MCF 10A (cell line): ENCODE measurements around the gene A2M. TPM values are rescaled to one million over a fixed set of nuclear protein-coding genes. Genes with fewer than 3 reads are reported as not detected.

Experiments
- BruUV-seq: library from RNA; stranded (reverse); fragments of 400-500 nt; replicated peaks from 2 replicates; lab custom pipeline; 2021; lab: Mats Ljungman, UMichigan
- CTCF ChIA-PET: fragments of 300-600 bp; sonication (Branson Sonifier 250); formaldehyde crosslinking; extraction: SDS; loops from one replicate; lab custom pipeline; 2021; ENCODE audit warnings: antibody characterized with exemption, inconsistent platforms; lab: Yijun Ruan, JAX
- POLR2A ChIA-PET: fragments of 300-600, 350-650 bp; sonication (Branson Sonifier 250); formaldehyde crosslinking; extraction: SDS; loops from one replicate; lab custom pipeline; 2020; ENCODE audit warnings: antibody characterized with exemption, inconsistent platforms; lab: Yijun Ruan, JAX
- DNase-seq: peaks from one replicate; pipeline ENCODE4 v3.0.0-alpha.2; 2018; ENCODE audit not compliant: unreplicated experiment
- H3K27ac Mint-ChIP-seq: one replicate; pipeline ENCODE4 v1.8.0; 2022; ENCODE audit warnings: mild to moderate bottlenecking, low read depth, mixed read lengths; ENCODE audit not compliant: unreplicated experiment
- H3K27me3 Mint-ChIP-seq: one replicate; pipeline ENCODE4 v1.8.0; 2022; ENCODE audit warnings: mixed read lengths; ENCODE audit not compliant: insufficient read depth, unreplicated experiment
- H3K36me3 Mint-ChIP-seq: one replicate; pipeline ENCODE4 v1.8.0; 2022; ENCODE audit warnings: mild to moderate bottlenecking, moderate library complexity, mixed read lengths; ENCODE audit not compliant: insufficient read depth, unreplicated experiment
- H3K4me1 Mint-ChIP-seq: one replicate; pipeline ENCODE4 v1.8.0; 2022; ENCODE audit warnings: mixed read lengths; ENCODE audit not compliant: insufficient read depth, unreplicated experiment
- H3K4me3 Mint-ChIP-seq: one replicate; pipeline ENCODE4 v1.8.0; 2022; ENCODE audit warnings: mild to moderate bottlenecking, moderate library complexity, mixed read lengths; ENCODE audit not compliant: unreplicated experiment
- H3K9me3 Mint-ChIP-seq: one replicate; pipeline ENCODE4 v1.8.0; 2022; ENCODE audit warnings: mixed read lengths; ENCODE audit not compliant: unreplicated experiment
- intact Hi-C: fragments of 100-400 bp; cut with micrococcal nuclease; formaldehyde crosslinking; loops from 2 replicates; pipeline ENCODE4 v1.14.1; 2022
- total RNA-seq: library from RNA; stranded (reverse); gene quantifications from 2 replicates; pipeline ENCODE4 v1.2.3, GENCODE V29; 2022
- TF ChIP-seq, protein P1 (sequence below): fragments of 200-600 bp; IDR thresholded peaks from one replicate; pipeline ENCODE4 v1.8.0; 2022; ENCODE audit warnings: antibody characterized with exemption, mild to moderate bottlenecking; ENCODE audit not compliant: unreplicated experiment

A2M gene
- total RNA-seq, 1 experiment from 2014 or later, result not detected

DNA sequence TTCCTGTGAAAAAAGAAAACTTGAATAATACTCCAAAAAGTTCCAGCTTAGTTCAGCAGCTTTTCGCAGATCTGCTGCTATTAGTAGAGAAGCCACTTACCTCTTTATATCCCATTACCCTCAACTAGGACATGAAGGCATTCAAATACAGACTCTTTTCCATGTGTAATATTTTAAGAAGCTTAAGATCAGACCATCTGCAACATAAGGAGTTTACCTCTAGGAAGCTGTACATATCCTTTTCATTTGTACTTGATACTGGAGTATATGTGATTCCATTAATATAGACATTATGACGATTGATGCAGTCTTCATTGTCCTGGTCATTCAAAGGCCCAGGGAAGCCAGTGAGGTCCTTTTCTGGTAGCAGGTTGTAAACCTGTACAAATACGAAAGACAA, 20.4 kb downstream of the A2M start:
- H3K9me3 Mint-ChIP-seq, result no peaks in the 10 kb centered on the region
- no peaks in the 10 kb centered on the region for H3K4me1 Mint-ChIP-seq
- H3K27ac Mint-ChIP-seq, result no peak overlapping the region
- no peak overlapping the region for H3K4me3 Mint-ChIP-seq
- intact Hi-C loops, result no loop called here
- ChIA-PET CTCF (interaction anchor here (0.7 kb wide), 1 partner anchor 169 kb away, joined by 6 read pairs; no protein-coding TSS in a partner anchor), POLR2A (no interaction called here)
- H3K36me3 Mint-ChIP-seq, result no peaks in the 10 kb centered on the region
- H3K27me3 Mint-ChIP-seq, result no peaks in the 10 kb centered on the region
- TF ChIP-seq, protein P1, sequence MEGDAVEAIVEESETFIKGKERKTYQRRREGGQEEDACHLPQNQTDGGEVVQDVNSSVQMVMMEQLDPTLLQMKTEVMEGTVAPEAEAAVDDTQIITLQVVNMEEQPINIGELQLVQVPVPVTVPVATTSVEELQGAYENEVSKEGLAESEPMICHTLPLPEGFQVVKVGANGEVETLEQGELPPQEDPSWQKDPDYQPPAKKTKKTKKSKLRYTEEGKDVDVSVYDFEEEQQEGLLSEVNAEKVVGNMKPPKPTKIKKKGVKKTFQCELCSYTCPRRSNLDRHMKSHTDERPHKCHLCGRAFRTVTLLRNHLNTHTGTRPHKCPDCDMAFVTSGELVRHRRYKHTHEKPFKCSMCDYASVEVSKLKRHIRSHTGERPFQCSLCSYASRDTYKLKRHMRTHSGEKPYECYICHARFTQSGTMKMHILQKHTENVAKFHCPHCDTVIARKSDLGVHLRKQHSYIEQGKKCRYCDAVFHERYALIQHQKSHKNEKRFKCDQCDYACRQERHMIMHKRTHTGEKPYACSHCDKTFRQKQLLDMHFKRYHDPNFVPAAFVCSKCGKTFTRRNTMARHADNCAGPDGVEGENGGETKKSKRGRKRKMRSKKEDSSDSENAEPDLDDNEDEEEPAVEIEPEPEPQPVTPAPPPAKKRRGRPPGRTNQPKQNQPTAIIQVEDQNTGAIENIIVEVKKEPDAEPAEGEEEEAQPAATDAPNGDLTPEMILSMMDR, result no peak
- DNase-seq, result no peak
- no TSS peak for BruUV-seq

DNA sequence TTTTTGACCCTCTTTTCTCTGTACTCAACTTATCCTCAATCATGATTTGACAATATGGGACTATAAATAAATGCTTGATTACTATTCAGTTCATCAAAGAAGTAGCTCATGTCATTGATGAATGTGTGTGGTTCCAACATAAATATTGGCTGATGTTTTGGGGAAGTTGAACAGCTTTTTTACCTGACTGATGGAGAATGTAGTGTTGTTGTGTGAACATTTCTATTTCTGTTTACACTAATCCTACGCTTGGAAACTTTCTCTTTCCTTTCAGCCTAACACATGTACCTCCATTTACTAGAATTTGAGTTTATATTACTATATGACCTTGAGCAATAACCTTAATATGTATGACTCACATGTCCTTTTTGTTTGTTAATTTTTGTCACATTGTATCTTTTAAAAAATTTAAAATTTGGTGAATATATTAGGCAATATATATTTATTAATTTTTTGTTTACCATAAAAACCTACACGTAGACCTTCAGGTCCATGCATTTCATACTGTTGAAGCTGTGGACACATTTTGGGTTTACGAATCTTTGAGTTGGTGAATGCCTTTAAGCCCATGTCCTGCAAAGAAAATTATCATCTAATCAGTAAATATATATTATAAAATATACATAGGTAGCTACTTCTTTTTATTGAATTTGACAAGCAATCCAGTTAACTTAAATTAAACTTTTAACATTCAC, 21.1 kb downstream of the A2M start:
- no TSS peak for BruUV-seq
- DNase-seq, result no peak
- Mint-ChIP-seq H3K9me3 (no peaks in the 10 kb centered on the region), H3K4me1 (no peaks in the 10 kb centered on the region), H3K27me3 (no peaks in the 10 kb centered on the region), H3K27ac (no peak overlapping the region), H3K36me3 (no peaks in the 10 kb centered on the region), H3K4me3 (no peak overlapping the region)
- intact Hi-C loops, result no loop called here
- ChIA-PET CTCF (interaction anchor here (0.6 to 0.7 kb wide), 2 partner anchors 168 to 1379 kb away, joined by 3 to 6 read pairs; no protein-coding TSS in a partner anchor), POLR2A (no interaction called here)
- TF ChIP-seq, protein P1, result no peak

DNA sequence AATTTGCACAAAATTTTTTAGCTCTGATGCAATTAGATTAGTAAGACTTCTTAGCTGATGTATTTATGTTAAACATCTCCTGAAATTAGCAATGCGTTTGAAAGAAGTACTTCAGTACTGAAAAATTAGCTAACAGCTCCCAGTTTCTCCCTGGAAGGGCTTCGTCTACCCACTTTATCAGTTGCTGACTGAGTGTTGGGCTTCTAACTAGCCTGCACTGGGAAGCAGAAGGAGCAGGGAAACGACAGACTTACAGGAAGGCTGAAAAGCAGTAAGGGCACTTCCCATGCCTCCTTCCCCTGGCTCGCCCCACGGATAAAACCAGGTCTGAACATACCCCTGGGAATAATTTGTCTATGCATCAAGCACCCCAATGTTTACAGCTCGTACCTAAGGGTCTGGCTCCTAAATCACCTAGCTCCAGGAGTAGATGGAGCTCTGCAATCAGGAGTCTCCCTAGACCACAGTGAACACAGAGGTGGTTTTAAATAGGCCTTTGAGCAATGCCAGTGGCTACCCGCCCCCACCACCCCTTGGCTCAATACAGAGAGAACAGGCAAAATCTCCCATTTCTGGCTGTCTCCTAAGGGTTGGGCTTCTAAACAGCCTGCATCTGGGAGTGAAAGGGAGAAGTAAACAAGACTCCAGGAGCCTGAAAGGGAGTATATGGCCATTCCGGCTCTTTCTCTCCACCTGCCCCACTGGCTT, 23.7 kb downstream of the A2M start:
- H3K4me3 Mint-ChIP-seq, result no peak overlapping the region
- no peaks in the 10 kb centered on the region for H3K27me3 Mint-ChIP-seq
- TF ChIP-seq, protein P1, result no peak
- intact Hi-C loops, result no loop called here
- H3K27ac Mint-ChIP-seq, result no peak overlapping the region
- H3K4me1 Mint-ChIP-seq, result no peaks in the 10 kb centered on the region
- no TSS peak for BruUV-seq
- H3K36me3 Mint-ChIP-seq, result no peaks in the 10 kb centered on the region
- ChIA-PET POLR2A (no interaction called here), CTCF (interaction anchor here (0.8 kb wide), 1 partner anchor 9 kb away, joined by 3 read pairs; no protein-coding TSS in a partner anchor)
- no peaks in the 10 kb centered on the region for H3K9me3 Mint-ChIP-seq
- DNase-seq, result no peak

DNA sequence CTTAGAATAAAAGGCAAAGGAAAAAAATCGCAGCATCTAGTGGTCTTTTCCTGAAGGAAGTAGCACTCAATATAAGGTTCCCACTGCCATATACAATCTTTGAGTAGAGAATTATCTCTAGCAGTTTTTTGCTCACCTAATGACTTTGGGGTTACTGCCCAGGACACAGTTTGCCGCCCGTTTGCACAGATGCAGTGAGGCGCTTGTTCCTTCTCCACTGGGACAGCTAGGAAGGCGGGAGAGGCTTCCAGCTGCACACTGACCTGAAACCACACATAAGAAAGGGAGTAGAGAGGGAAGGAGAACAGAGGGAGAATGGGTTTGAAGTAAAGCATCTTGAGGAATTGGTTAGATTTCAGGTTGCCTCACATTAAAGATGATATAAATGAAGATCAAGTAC, 25.5 kb downstream of the A2M start:
- no peak for DNase-seq
- TF ChIP-seq, protein P1, result no peak
- Mint-ChIP-seq H3K27me3 (no peaks in the 10 kb centered on the region), H3K36me3 (no peaks in the 10 kb centered on the region), H3K9me3 (peaks cover 6% of the 10 kb centered on the region), H3K27ac (no peak overlapping the region), H3K4me1 (no peaks in the 10 kb centered on the region), H3K4me3 (no peak overlapping the region)
- no TSS peak for BruUV-seq
- intact Hi-C loops, result no loop called here
- POLR2A ChIA-PET, result no interaction called here
- CTCF ChIA-PET, result no interaction called here
